H1 (cell line): ENCODE data around the gene GANAB.

Source experiments
- BACH1 ChIP-seq: IDR thresholded peaks from 2 replicates; pipeline ENCODE4 v1.6.1; 2012; ENCODE audit warnings: low read length, improper control_type of control experiment
- CTCF ChIP-seq, 3 experiments: IDR thresholded peaks; 1 replicate in 2 of 3; 2 replicates in 1 of 3; pipeline versions ENCODE4 v1.5.1 to v1.6.1; 2011; ENCODE audit warnings: low read length in 3 of 3, mild to moderate bottlenecking in 3 of 3, inconsistent platforms in 2 of 3, low read depth in 1 of 3, moderate library complexity in 1 of 3; ENCODE audit not compliant: insufficient read depth in 1 of 3; ENCODE audit errors: control extremely low read depth in 1 of 3
- HDAC2 ChIP-seq, 2 experiments: fragments of 300-600 bp in 1 of 2; sonication (generic) in 1 of 2; IDR thresholded peaks; 2 replicates each; pipeline ENCODE4 v1.6.1; 2011 to 2012; ENCODE audit warnings: low read depth in 2 of 2, low read length in 2 of 2, mild to moderate bottlenecking in 2 of 2, moderate library complexity in 2 of 2, borderline replicate concordance in 1 of 2, inconsistent platforms in 1 of 2
- POLR2AphosphoS5 ChIP-seq: IDR thresholded peaks from 2 replicates; pipeline ENCODE4 v1.6.1; 2011; ENCODE audit warnings: low read depth, low read length
- SAP30 ChIP-seq: fragments of 300-600 bp; sonication (generic); IDR thresholded peaks from 2 replicates; pipeline ENCODE4 v1.7.1; 2012; ENCODE audit warnings: low read length, moderate library complexity, mild to moderate bottlenecking, inconsistent platforms; ENCODE audit not compliant: insufficient read depth, insufficient replicate concordance
- TCF12 ChIP-seq: IDR thresholded peaks from 2 replicates; pipeline ENCODE4 v1.6.1; 2011; ENCODE audit warnings: low read depth, mild to moderate bottlenecking, low read length
- USF2 ChIP-seq: IDR thresholded peaks from 2 replicates; pipeline ENCODE4 v1.6.1; 2011; ENCODE audit warnings: low read length, improper control_type of control experiment

GRCh38 chr11:62671608-62672389 is 25.4 kb upstream of the GANAB start, which contains the start of the genes LBHD1 and UQCC3:
- TF ChIP-seq CTCF (IDR thresholded peaks at IDR 0.05; ENCODE audit: control extremely low read depth in 1 of 3, insufficient read depth in 1 of 3, low read depth in 1 of 3, low read length in 3 of 3) (no peak), TCF12 (no peak), USF2 (no peak), BACH1 (peak; percentile 73), POLR2AphosphoS5 (0 out of 2 replicates have a peak, but pooled peaks have one; percentile 57), SAP30 (no peak), HDAC2 (IDR thresholded peaks at IDR 0.05; ENCODE audit: borderline replicate concordance in 1 of 2, low read depth in 2 of 2, low read length in 2 of 2) (peak in 1 of 2 experiments; percentile 78; a peak in 2 of 4 replicates)
